Keratinocyte (primary cell): Measurements from ENCODE around the gene APOA4.

Experiments used
- CTCF ChIP-seq, 3 experiments: IDR thresholded peaks in 1 of 3; conservative IDR thresholded peaks in 1 of 3; optimal IDR thresholded peaks in 1 of 3; 2 replicates in 2 of 3; 3 replicates in 1 of 3; pipeline versions ENCODE3 to v1.5.1; 2011; ENCODE audit warnings: low read length in 3 of 3, mild to moderate bottlenecking in 3 of 3, moderate library complexity in 2 of 3, control low read depth in 1 of 3, inconsistent platforms in 1 of 3; ENCODE audit not compliant: insufficient read depth in 2 of 3; ENCODE audit errors: extremely low read depth in 1 of 3
- EZH2 ChIP-seq: IDR thresholded peaks from one replicate; pipeline ENCODE4 v1.6.1; 2012; ENCODE audit warnings: inconsistent platforms, mild to moderate bottlenecking, low read length, moderate library complexity

GRCh38 chr11:116864531-116864930, 41.4 kb upstream of the APOA4 start:
- TF ChIP-seq CTCF (optimal IDR thresholded peaks at IDR 0.05 in 1 of 3, IDR thresholded peaks at IDR 0.05 in 1 of 3, conservative IDR thresholded peaks at IDR 0.05 in 1 of 3; ENCODE audit: extremely low read depth in 1 of 3, insufficient read depth in 2 of 3, low read length in 3 of 3) (no peak), EZH2 (no peak)
